SH-SY5Y (cell line): Measurements from ENCODE around the gene PPP1R12A.

Experiments
- GATA2 ChIP-seq: IDR thresholded peaks from 2 replicates; pipeline ENCODE4 v1.6.1; 2011; ENCODE audit warnings: mild to moderate bottlenecking, low read depth, low read length
- GATA3 ChIP-seq: IDR thresholded peaks from 2 replicates; pipeline ENCODE4 v1.6.1; 2011; ENCODE audit warnings: low read depth, mild to moderate bottlenecking, low read length, moderate library complexity

- TF ChIP-seq GATA3 (no peak), GATA2 (no peak)
These were observed 106.0 kb downstream of the PPP1R12A start for GRCh38 chr12:79828924-79829323.
